GM12801 (cell line): ENCODE data around the gene SOCS1.

Experiments
- TF ChIP-seq, protein P1 (sequence below): IDR thresholded peaks from one replicate; pipeline ENCODE4 v1.5.1; 2011; ENCODE audit warnings: control low read depth; ENCODE audit not compliant: insufficient read length; ENCODE audit errors: extremely low read depth

SOCS1 gene

GRCh38 chr16:11255737-11256660 lies at the start of gene SOCS1:
Gene SOCS1, minus strand, starts transcription at chr16:11256204. Its CDS starts 726 bp downstream, at chr16:11255478.
- TF ChIP-seq, protein P1, sequence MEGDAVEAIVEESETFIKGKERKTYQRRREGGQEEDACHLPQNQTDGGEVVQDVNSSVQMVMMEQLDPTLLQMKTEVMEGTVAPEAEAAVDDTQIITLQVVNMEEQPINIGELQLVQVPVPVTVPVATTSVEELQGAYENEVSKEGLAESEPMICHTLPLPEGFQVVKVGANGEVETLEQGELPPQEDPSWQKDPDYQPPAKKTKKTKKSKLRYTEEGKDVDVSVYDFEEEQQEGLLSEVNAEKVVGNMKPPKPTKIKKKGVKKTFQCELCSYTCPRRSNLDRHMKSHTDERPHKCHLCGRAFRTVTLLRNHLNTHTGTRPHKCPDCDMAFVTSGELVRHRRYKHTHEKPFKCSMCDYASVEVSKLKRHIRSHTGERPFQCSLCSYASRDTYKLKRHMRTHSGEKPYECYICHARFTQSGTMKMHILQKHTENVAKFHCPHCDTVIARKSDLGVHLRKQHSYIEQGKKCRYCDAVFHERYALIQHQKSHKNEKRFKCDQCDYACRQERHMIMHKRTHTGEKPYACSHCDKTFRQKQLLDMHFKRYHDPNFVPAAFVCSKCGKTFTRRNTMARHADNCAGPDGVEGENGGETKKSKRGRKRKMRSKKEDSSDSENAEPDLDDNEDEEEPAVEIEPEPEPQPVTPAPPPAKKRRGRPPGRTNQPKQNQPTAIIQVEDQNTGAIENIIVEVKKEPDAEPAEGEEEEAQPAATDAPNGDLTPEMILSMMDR: no peak

DNA sequence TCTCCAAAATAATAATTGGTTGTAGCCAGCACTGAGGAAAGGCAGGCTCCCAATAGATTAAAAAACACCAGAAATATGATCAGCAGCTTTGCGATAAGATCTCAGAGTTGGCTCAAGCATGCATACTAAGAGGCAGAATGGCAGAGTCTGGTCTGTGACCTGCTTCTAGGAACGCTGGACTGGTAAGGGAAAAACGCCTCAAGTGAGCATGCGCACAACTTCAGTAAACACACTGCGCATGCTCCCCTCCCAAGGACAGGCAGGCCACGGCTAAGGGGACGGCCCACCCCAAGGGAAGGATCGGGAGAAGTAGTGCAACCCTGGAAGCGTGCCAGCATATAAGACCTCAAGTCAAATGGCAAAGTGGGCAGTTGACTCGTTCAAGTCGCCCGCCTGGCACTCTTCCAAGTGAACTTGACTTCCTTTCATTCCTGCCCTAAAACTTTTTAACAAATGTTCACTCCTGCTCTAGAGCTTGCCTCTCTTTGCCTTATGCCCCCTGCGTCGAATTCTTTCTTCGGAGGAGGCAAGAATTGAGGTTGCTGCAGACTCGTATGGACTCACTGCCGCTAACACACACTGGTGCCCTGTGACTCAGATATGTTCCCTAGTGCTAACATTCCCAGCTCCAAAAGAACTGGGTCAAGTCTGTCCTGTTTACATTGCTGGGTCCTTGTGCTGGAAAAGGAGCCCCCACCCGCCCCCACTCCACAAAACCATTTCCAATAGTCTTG lies 47.6 kb upstream of the SOCS1 start:
- TF ChIP-seq, protein P1: no peak

DNA sequence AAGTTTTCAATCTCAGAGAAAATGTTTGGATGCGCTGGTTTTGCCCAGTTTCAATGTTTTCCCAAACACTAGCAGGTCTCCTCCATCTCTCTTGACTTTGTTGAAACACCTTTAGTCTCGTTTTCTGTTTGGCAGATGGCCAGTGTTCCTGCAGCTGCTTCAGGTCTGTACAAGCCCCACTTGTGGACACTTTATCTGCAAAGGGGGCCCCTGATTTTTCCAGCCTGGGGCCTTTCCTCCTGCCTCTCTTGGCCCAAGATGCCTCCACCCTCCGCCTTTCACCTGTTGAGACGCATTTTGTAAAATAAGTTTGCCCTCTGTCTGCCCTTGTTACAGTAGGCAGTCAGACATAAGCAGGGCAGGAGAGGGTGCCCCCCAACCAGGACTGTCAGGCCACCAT lies 47.0 kb upstream of the SOCS1 start:
- TF ChIP-seq, protein P1: no peak

- TF ChIP-seq, protein P1: no peak
Observed at GRCh38 chr16:11301645-11302501, 45.9 kb upstream of the SOCS1 start.

DNA sequence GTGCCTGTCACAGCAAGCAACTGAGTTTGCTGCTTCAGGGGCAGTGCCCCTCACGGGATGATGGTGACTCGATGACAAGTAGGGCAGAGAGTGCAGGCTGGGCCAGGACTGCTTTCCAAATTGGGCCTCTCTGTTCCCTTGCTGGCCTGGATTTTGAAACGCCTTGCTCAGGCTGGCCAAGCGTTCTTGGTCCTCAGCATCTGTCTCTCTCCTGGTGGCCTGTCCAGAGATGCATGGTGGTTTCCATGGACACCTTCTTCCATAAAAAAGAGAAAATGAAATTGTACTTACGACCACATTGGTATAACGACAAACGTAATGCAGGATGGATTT lies 44.5 kb upstream of the SOCS1 start:
- TF ChIP-seq, protein P1: no peak

DNA sequence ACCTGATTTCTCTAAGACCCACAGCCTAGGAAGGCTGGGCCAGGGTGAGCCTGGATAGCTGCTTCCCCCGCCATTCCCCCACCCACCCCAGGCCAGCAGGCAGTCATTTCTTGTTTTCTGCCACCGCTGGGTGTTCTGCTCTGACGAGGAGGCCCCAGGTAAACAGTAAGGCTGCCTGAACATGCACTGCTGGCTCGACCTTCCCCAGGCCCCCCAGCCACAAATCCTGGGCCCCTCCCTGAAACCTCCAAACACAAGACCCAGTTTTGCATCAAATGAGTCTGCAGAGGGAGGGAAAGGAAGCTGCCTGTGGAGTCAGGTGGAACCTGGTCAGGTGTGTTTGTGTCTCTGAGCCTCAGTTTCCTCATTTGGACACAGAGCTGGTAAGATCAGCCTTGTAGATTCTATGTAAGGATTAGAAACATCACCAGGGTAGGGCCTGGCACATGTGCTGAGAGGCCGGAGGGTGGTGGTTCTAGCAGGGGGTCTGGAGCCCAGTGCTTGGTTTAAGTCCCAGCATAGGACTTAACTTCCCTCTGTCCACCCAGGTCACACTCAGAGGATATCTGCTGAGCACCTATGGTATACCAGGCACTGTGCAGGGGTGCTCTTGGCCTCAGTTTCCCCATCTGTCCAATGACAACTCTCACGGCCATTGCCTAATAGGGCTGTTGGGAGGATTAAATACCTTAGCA lies 44.0 kb upstream of the SOCS1 start:
- TF ChIP-seq, protein P1: no peak
